Measurements from ENCODE around the gene EMD. TPM values are rescaled to one million over a fixed set of nuclear protein-coding genes. Genes with fewer than 3 reads are reported as not detected.

Gene EMD
- total and polyA plus RNA-seq, 2 of the 13 experiments (the other 11 are each of a cell fraction or from before 2014, with no cell fraction given): 14.5 to 14.9 TPM

GRCh38 chrX:154419688-154420401 lies 40.8 kb downstream of the EMD start:
- Histone ChIP-seq H3K27ac (ENCODE audit: extremely low read length, insufficient read depth, low read length) (no peak overlapping the region), H3K4me2 (ENCODE audit: low read depth, low read length) (no peak overlapping the region), H3K4me3 (replicated peaks in 1 of 3; ENCODE audit: insufficient read depth in 1 of 3, low read depth in 2 of 3, low read length in 3 of 3) (no peak overlapping the region), H4K20me1 (ENCODE audit: insufficient read depth, low read length) (no peaks in the 10 kb centered on the region), H3K79me2 (ENCODE audit: insufficient read depth, low read length) (no peaks in the 10 kb centered on the region), H3K9ac (ENCODE audit: insufficient read depth, low read depth, low read length) (no peak overlapping the region), H3K27me3 (ENCODE audit: control insufficient read depth in 1 of 2, insufficient read depth in 2 of 2, low read length in 2 of 2) (no peaks in the 10 kb centered on the region), H3K9me3 (ENCODE audit: low read length) (no peaks in the 10 kb centered on the region), H3K4me1 (ENCODE audit: insufficient read depth, low read length) (no peaks in the 10 kb centered on the region), H3K36me3 (replicated peaks in 1 of 2; ENCODE audit: control insufficient read depth in 1 of 2, insufficient read depth in 2 of 2, low read length in 2 of 2) (no peaks in the 10 kb centered on the region), H2AFZ (ENCODE audit: low read length) (no peak overlapping the region)
- 100% methylated on average over 7 of the region's 19 CpGs for WGBS (ENCODE audit: low lambda C conversion rate)
- ChIA-PET CTCF (ENCODE audit: low intra/inter-chr PET ratio, low total read pairs) (no interaction called here), POLR2A (interaction anchor here (1.8 to 1.9 kb wide), 2 partner anchors 9 to 22 kb away, joined by 4 to 5 read pairs; partner anchors contain the start of genes RPL10 and TAFAZZIN)
- FAIRE-seq (no peak), ATAC-seq (peak; percentile 51), DNase-seq (ENCODE audit: low spot score) (no peak)
- in situ Hi-C loops (cut with HindIII; ENCODE audit: extremely low pct_ligation_motif_present, low pct_unique_long_range_greater_than_20kb): loop anchor here (25.0 kb wide), 1 partner anchor 117 kb away; the partner anchor contains the start of genes G6PD and IKBKG
- BruUV-seq (replicated peaks): no TSS peak
- intact Hi-C loops (cut with micrococcal nuclease; ENCODE audit: unreplicated experiment): no loop called here
- no peak for TF ChIP-seq THAP9 (CRISPR knock-in tag; IDR thresholded peaks at IDR 0.05; ENCODE audit: borderline replicate concordance)
- TF ChIP-seq DZIP1 (CRISPR knock-in tag; IDR thresholded peaks at IDR 0.05): no peak
- TF ChIP-seq NR1H2 (CRISPR knock-in tag; IDR thresholded peaks at IDR 0.05; ENCODE audit: borderline replicate concordance, low read depth): no peak
- TF ChIP-seq ZBTB38 (CRISPR knock-in tag; IDR thresholded peaks at IDR 0.05): no peak
- no peak for TF ChIP-seq HNRNPL (IDR thresholded peaks at IDR 0.05; ENCODE audit: low read depth, low read length)
- no peak for TF ChIP-seq GFI1 (CRISPR knock-in tag; IDR thresholded peaks at IDR 0.05; ENCODE audit: borderline replicate concordance)
- no peak for TF ChIP-seq ZFP62 (CRISPR knock-in tag; IDR thresholded peaks at IDR 0.05)
- no peak for TF ChIP-seq FOXJ3 (CRISPR knock-in tag; IDR thresholded peaks at IDR 0.05; ENCODE audit: borderline replicate concordance)
- TF ChIP-seq, protein P1, sequence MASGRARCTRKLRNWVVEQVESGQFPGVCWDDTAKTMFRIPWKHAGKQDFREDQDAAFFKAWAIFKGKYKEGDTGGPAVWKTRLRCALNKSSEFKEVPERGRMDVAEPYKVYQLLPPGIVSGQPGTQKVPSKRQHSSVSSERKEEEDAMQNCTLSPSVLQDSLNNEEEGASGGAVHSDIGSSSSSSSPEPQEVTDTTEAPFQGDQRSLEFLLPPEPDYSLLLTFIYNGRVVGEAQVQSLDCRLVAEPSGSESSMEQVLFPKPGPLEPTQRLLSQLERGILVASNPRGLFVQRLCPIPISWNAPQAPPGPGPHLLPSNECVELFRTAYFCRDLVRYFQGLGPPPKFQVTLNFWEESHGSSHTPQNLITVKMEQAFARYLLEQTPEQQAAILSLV (CRISPR knock-in tag; IDR thresholded peaks at IDR 0.05; ENCODE audit: borderline replicate concordance): no peak
- no peak for TF ChIP-seq HNF1B (CRISPR knock-in tag; IDR thresholded peaks at IDR 0.05)
- TF ChIP-seq, protein P2, sequence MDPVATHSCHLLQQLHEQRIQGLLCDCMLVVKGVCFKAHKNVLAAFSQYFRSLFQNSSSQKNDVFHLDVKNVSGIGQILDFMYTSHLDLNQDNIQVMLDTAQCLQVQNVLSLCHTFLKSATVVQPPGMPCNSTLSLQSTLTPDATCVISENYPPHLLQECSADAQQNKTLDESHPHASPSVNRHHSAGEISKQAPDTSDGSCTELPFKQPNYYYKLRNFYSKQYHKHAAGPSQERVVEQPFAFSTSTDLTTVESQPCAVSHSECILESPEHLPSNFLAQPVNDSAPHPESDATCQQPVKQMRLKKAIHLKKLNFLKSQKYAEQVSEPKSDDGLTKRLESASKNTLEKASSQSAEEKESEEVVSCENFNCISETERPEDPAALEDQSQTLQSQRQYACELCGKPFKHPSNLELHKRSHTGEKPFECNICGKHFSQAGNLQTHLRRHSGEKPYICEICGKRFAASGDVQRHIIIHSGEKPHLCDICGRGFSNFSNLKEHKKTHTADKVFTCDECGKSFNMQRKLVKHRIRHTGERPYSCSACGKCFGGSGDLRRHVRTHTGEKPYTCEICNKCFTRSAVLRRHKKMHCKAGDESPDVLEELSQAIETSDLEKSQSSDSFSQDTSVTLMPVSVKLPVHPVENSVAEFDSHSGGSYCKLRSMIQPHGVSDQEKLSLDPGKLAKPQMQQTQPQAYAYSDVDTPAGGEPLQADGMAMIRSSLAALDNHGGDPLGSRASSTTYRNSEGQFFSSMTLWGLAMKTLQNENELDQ (CRISPR knock-in tag; IDR thresholded peaks at IDR 0.05; ENCODE audit: borderline replicate concordance): no peak
- no peak for TF ChIP-seq RXRA (CRISPR knock-in tag; IDR thresholded peaks at IDR 0.05)
